Measurements from ENCODE around the gene WNT3.

DNA sequence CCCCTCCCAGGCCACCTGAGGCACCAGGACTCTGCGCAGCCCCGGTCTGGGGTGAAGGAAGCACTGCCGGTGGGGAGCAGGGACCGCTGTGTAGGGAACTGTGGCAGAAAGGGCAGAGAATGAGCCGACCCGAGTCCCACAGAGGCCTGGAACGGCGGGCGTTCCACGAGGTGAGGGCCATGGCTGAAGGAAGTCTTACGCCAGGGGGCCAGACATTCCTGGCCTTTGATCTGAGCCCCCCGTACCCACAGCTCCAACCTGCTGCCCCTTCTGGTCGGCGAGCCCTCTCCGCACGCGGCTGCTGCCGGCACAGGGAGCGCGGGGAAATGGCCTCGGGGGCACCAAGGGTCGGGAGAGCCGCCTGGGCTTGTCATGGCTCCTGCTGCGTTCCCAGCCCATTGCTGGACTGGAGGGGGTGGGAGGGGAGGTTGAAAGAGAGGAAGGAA, 1.4 kb upstream of the WNT3 start:
- peak; percentile 79 for TF ChIP-seq EZH2 (IDR thresholded peaks at IDR 0.05)
- TF ChIP-seq, protein P1, sequence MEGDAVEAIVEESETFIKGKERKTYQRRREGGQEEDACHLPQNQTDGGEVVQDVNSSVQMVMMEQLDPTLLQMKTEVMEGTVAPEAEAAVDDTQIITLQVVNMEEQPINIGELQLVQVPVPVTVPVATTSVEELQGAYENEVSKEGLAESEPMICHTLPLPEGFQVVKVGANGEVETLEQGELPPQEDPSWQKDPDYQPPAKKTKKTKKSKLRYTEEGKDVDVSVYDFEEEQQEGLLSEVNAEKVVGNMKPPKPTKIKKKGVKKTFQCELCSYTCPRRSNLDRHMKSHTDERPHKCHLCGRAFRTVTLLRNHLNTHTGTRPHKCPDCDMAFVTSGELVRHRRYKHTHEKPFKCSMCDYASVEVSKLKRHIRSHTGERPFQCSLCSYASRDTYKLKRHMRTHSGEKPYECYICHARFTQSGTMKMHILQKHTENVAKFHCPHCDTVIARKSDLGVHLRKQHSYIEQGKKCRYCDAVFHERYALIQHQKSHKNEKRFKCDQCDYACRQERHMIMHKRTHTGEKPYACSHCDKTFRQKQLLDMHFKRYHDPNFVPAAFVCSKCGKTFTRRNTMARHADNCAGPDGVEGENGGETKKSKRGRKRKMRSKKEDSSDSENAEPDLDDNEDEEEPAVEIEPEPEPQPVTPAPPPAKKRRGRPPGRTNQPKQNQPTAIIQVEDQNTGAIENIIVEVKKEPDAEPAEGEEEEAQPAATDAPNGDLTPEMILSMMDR (IDR thresholded peaks at IDR 0.05): peak; percentile 6
- peak; percentile 90 for TF ChIP-seq EZH2phosphoT487 (IDR thresholded peaks at IDR 0.05)

Measured in neural progenitor cell (in vitro differentiated cells).